Lower leg skin (tissue), 4 donors: ENCODE measurements around the gene AGO4. TPM values are rescaled to one million over a fixed set of nuclear protein-coding genes. Genes with fewer than 3 reads are reported as not detected.

Source experiments
- DNase-seq, 2 donors: peaks; one replicate each; pipeline ENCODE4 v3.0.0-alpha.2; 2019; ENCODE audit warnings: low spot score in 2 of 2
- H3K4me3 ChIP-seq: fragments of 200-600 bp; sonication (generic); 2 replicates; pipeline ENCODE4 v1.5.1; 2017; ENCODE audit warnings: mild to moderate bottlenecking, low read depth; ENCODE audit not compliant: poor library complexity, severe bottlenecking
- CTCF ChIP-seq, 3 donors: fragments of 450-650 bp; IDR thresholded peaks; one replicate each; pipeline ENCODE4 v1.5.1; 2016; ENCODE audit warnings: antibody characterized with exemption in 3 of 3, mild to moderate bottlenecking in 3 of 3, moderate library complexity in 2 of 3
- POLR2A ChIP-seq, 2 donors: fragments of 450-650 bp; IDR thresholded peaks; one replicate each; pipeline ENCODE4 v1.6.1; 2016 to 2017; ENCODE audit warnings: antibody characterized with exemption in 2 of 2, mild to moderate bottlenecking in 1 of 2, moderate library complexity in 1 of 2
- WGBS, 2 donors: methylation state at CpG; one replicate each; pipeline ENCODE4 v1.1.5; 2018; 5-methylcytosine and 5-hydroxymethylcytosine counted together
- intact Hi-C: fragments of 100-400 bp; cut with DNase I; formaldehyde crosslinking; loops from one replicate; pipeline ENCODE4 v1.15.0; 2023; ENCODE audit warnings: low total_unique reads
- total RNA-seq, 4 donors: library from RNA; depleted of rRNA; stranded (reverse); fragments of >200 nt; gene quantifications; one replicate each; pipeline ENCODE4 v1.1.0, GENCODE V29; 2016

Gene AGO4
- total RNA-seq, 4 donors from 2014 or later, result 28.1 to 40.3 (median 34.6) TPM

GRCh38 chr1:35845766-35846165 is 38.0 kb downstream of the AGO4 start:
- DNase-seq, result no peak
- no peak for TF ChIP-seq CTCF (IDR thresholded peaks at IDR 0.05)
- TF ChIP-seq POLR2A (IDR thresholded peaks at IDR 0.05), result no peak
- intact Hi-C loops, result no loop called here
- H3K4me3 ChIP-seq, result no peak overlapping the region
- WGBS, 2 donors, result 38 to 56% methylated on average over 1 of the region's 1 CpG

- no peak overlapping the region for H3K4me3 ChIP-seq
- 77 to 90% methylated on average over 1 of the region's 1 CpG for WGBS, 2 donors
These were observed 40.2 kb downstream of the AGO4 start for GRCh38 chr1:35847935-35848565.

GRCh38 chr1:35850051-35850450 is 42.2 kb downstream of the AGO4 start:
- no peak for DNase-seq
- TF ChIP-seq CTCF (IDR thresholded peaks at IDR 0.05) (no peak), POLR2A (IDR thresholded peaks at IDR 0.05) (no peak)
- H3K4me3 ChIP-seq, result no peak overlapping the region
- 61 to 62% methylated on average over 2 of the region's 2 CpGs for WGBS, 2 donors
- intact Hi-C loops, result no loop called here

More at GRCh38 chr1:35847935-35848565, 40.2 kb downstream of the AGO4 start:
- TF ChIP-seq CTCF (IDR thresholded peaks at IDR 0.05) (no peak), POLR2A (IDR thresholded peaks at IDR 0.05) (no peak)
- intact Hi-C loops, result no loop called here
- DNase-seq, result no peak

- DNase-seq, result no peak
- 50 to 60% methylated on average over 5 of the region's 5 CpGs for WGBS, 2 donors
- intact Hi-C loops, result no loop called here
- H3K4me3 ChIP-seq, result no peak overlapping the region
- TF ChIP-seq POLR2A (IDR thresholded peaks at IDR 0.05) (no peak), CTCF (IDR thresholded peaks at IDR 0.05) (no peak)
These were observed 42.9 kb downstream of the AGO4 start for GRCh38 chr1:35850716-35851115.

GRCh38 chr1:35851132-35851869 is 43.5 kb downstream of the AGO4 start:
- no peak for DNase-seq
- H3K4me3 ChIP-seq, result no peak overlapping the region
- TF ChIP-seq CTCF (IDR thresholded peaks at IDR 0.05) (no peak), POLR2A (IDR thresholded peaks at IDR 0.05) (no peak)
- intact Hi-C loops, result no loop called here
- 49 to 51% methylated on average over 3 of the region's 3 CpGs for WGBS, 2 donors
